Lung (tissue), 12 donors: ENCODE data around the gene DOCK1. TPM values are rescaled to one million over a fixed set of nuclear protein-coding genes. Genes with fewer than 3 reads are reported as not detected.

Source experiments
- ATAC-seq: fragments of 200-7000 bp; cut with Tn5 transposase; one replicate; pipeline ENCODE4 v1.9.1; 2020; ENCODE audit warnings: moderate number of reproducible peaks; ENCODE audit not compliant: insufficient read depth, low FRiP score
- DNase-seq, 3 donors: peaks; one replicate each; pipeline ENCODE4 v3.0.0-alpha.2; 2013 to 2017
- H3K27ac ChIP-seq, 2 donors: one replicate each; pipeline ENCODE4 v1.5.1; 2013; ENCODE audit warnings: mild to moderate bottlenecking in 2 of 2, moderate library complexity in 2 of 2, control low read depth in 1 of 2, inconsistent platforms in 1 of 2, low read depth in 1 of 2, low read length in 1 of 2
- H3K27me3 ChIP-seq, 3 donors: one replicate each; pipeline ENCODE4 v1.5.1; 2013; ENCODE audit warnings: low read length in 2 of 3; ENCODE audit not compliant: control insufficient read depth in 3 of 3, insufficient read depth in 3 of 3
- H3K36me3 ChIP-seq, 4 donors: one replicate each; pipeline ENCODE4 v1.5.1; 2013; ENCODE audit warnings: low read length in 4 of 4, mild to moderate bottlenecking in 1 of 4, moderate library complexity in 1 of 4; ENCODE audit not compliant: control insufficient read depth in 4 of 4, insufficient read depth in 4 of 4
- H3K4me1 ChIP-seq, 5 donors: one replicate each; pipeline ENCODE4 v1.5.1; 2013; ENCODE audit warnings: low read length in 5 of 5, mild to moderate bottlenecking in 2 of 5, moderate library complexity in 1 of 5; ENCODE audit not compliant: control insufficient read depth in 5 of 5, insufficient read depth in 5 of 5
- H3K4me3 ChIP-seq: one replicate; pipeline ENCODE4 v1.5.1; 2013; ENCODE audit warnings: mild to moderate bottlenecking, control low read depth, moderate library complexity
- H3K9ac ChIP-seq, 2 donors: one replicate each; pipeline ENCODE4 v1.5.1; 2013; ENCODE audit warnings: low read length in 2 of 2, control low read depth in 1 of 2; ENCODE audit not compliant: insufficient read depth in 1 of 2
- H3K9me3 ChIP-seq, 4 donors: one replicate each; pipeline ENCODE4 v1.5.1; 2013; ENCODE audit warnings: low read length in 3 of 4, mild to moderate bottlenecking in 1 of 4, moderate library complexity in 1 of 4; ENCODE audit not compliant: control insufficient read depth in 4 of 4, insufficient read depth in 3 of 4
- CTCF ChIP-seq: IDR thresholded peaks from 2 replicates; pipeline ENCODE4 v1.5.1; 2012; ENCODE audit warnings: mild to moderate bottlenecking; ENCODE audit errors: control extremely low read depth, extremely low read depth
- WGBS, 2 donors: extraction: QIAGEN DNeasy Blood & Tissue Kit; methylation state at CpG; one replicate each; pipeline ENCODE4 v1.1.7; 2013; 5-methylcytosine and 5-hydroxymethylcytosine counted together
- polyA plus RNA-seq, 2 donors: library from polyadenylated mRNA; stranded (reverse); fragments of 200-250 nt; gene quantifications; one replicate each; pipeline ENCODE4 v1.2.1, GENCODE V29; 2013
- total RNA-seq, 2 donors: library from RNA; depleted of rRNA in 1 of 2; stranded (reverse); fragments of >200 nt in 1 of 2; gene quantifications; one replicate each; pipeline ENCODE4 v1.2.1, GENCODE V29; 2014 to 2021
- donor health status: control.
- donor health status: control.
- donor health status: Bipolar disorder and iron deficiency.
- donor health status: healthy.
- donor health status: DM: yes; HTN: yes; CAD: no.

DOCK1 gene
- total and polyA plus RNA-seq, 4 donors, result 11.2 to 102 (median 30.5) TPM

- ATAC-seq (no peak), DNase-seq (peak in 1 of 3 donors; percentile 11)
- peaks cover 0 to 7% (median 2%) of the 10 kb centered on the region in 4 donors for H3K9me3 ChIP-seq
- H3K27ac ChIP-seq, result no peak overlapping the region
- 58 to 68% methylated on average over 13 of the region's 13 CpGs for WGBS, 2 donors
- no peaks in the 10 kb centered on the region for H3K36me3 ChIP-seq
- H3K9ac ChIP-seq, result no peak overlapping the region
- no peaks in the 10 kb centered on the region for H3K4me1 ChIP-seq
- H3K27me3 ChIP-seq, result no peaks in the 10 kb centered on the region
- no peak overlapping the region for H3K4me3 ChIP-seq
- no peak for TF ChIP-seq CTCF
Measured at GRCh38 chr10:127496035-127496434, 590.8 kb downstream of the DOCK1 start.

DNA sequence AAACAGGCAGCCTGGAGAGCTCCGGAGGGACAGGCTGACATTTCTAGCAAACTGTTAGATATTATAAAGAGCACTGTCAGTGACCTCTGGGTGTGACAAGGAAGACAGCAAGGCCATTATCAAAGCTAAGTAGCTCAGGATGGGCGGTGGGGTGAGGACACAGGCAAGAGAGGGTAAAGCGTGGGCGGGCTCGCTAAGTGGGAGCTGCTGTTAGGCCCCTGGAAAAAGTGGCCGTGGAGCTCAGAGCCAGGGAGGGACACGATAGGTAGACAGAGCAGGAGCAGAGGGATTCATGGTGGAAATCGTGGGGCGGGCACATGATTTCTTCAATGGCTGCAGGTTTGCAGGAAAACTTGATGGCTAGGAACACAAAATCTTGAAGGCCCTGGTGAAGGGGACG is 592.5 kb downstream of the DOCK1 start:
- Histone ChIP-seq H3K27ac (no peak overlapping the region), H3K4me3 (no peak overlapping the region), H3K4me1 (no peaks in the 10 kb centered on the region), H3K27me3 (no peaks in the 10 kb centered on the region), H3K9me3 (peaks cover 0 to 5% (median 0%) of the 10 kb centered on the region in 4 donors), H3K9ac (no peak overlapping the region), H3K36me3 (no peaks in the 10 kb centered on the region)
- no peak for DNase-seq
- ATAC-seq, result no peak
- WGBS, 2 donors, result 80 to 88% methylated on average over 10 of the region's 10 CpGs
- TF ChIP-seq CTCF, result no peak

DNA sequence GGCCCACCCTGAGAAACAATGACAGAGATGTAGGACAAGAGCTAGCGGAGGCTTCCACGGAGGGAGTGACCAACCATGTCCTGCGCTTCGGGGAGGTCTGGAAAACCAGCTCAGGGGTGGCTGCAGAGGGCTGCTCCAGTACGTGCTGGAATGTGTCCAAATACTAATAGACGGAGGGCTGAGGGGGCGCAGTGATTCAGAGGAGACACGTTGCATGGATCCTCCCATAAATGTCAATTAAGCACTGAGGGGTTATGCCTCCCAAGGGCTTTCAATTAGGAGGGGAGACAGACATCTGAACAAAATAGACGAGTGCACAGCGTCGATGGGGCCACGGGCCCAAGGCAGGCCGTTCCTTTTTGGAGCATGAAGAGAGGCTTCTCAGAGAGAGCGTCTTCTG is 592.9 kb downstream of the DOCK1 start:
- DNase-seq (peak in 1 of 3 donors; percentile 8), ATAC-seq (no peak)
- WGBS, 2 donors, result 81 to 88% methylated on average over 14 of the region's 14 CpGs
- no peak overlapping the region for H3K27ac ChIP-seq
- no peak for TF ChIP-seq CTCF
- H3K36me3 ChIP-seq, result no peaks in the 10 kb centered on the region
- peaks cover 0 to 6% (median 0%) of the 10 kb centered on the region in 4 donors for H3K9me3 ChIP-seq
- no peak overlapping the region for H3K9ac ChIP-seq
- no peaks in the 10 kb centered on the region for H3K27me3 ChIP-seq
- H3K4me3 ChIP-seq, result no peak overlapping the region
- no peaks in the 10 kb centered on the region for H3K4me1 ChIP-seq

GRCh38 chr10:127500127-127500526 is 594.9 kb downstream of the DOCK1 start:
- 63 to 73% methylated on average over 8 of the region's 8 CpGs for WGBS, 2 donors
- TF ChIP-seq CTCF, result no peak
- DNase-seq, result no peak
- Histone ChIP-seq H3K9ac (no peak overlapping the region), H3K27ac (no peak overlapping the region), H3K4me3 (no peak overlapping the region), H3K4me1 (no peaks in the 10 kb centered on the region), H3K9me3 (peaks cover 0 to 6% (median 0%) of the 10 kb centered on the region in 4 donors), H3K36me3 (no peaks in the 10 kb centered on the region), H3K27me3 (peaks cover 0 to 6% (median 0%) of the 10 kb centered on the region in 3 donors)
- ATAC-seq, result no peak
